ENCODE data around the gene CYRIA. TPM values are rescaled to one million over a fixed set of nuclear protein-coding genes. Genes with fewer than 3 reads are reported as not detected.

Gene CYRIA
- total RNA-seq, 3 donors from 2014 or later = 12.5 to 18.7 (median 17.7) TPM

DNA sequence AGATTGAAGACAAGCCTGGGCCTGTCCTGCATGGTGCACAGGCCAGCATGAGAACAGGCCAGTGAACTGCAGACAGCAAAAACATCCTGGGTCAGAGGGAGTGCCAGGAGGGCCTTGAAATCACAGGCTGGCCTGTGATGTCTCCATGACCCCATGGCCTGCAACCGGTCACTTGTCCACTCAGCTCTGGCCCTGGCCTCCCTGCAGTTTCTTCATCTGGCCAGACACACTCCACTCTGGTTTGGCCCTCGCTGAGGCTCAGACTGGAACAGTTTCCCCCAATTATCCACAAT, 12.6 kb downstream of the CYRIA start:
- peak overlapping the region; percentile 79 to 92 for H3K27ac ChIP-seq
- peaks cover 23 to 32% of the 10 kb centered on the region in 2 donors for H3K4me1 ChIP-seq
- intact Hi-C loops (cut with DNase I; ENCODE audit: low total_unique reads) = no loop called here
- H3K36me3 ChIP-seq = no peaks in the 10 kb centered on the region
- H3K4me3 ChIP-seq = peak overlapping the region in 1 of 3 donors; percentile 34
- TF ChIP-seq POLR2AphosphoS5 (IDR thresholded peaks at IDR 0.05) = no peak
- no peaks in the 10 kb centered on the region for H3K9me3 ChIP-seq
- no peak for DNase-seq (ENCODE audit: low spot score in 2 of 2)
- H3K27me3 ChIP-seq = no peaks in the 10 kb centered on the region

GRCh38 chr2:16652296-16653082, 13.1 kb downstream of the CYRIA start:
- Histone ChIP-seq H3K4me3 (peak overlapping the region in 2 of 3 donors; percentile 4 to 34), H3K4me1 (peaks cover 23 to 32% of the 10 kb centered on the region in 2 donors), H3K9me3 (no peaks in the 10 kb centered on the region), H3K27me3 (no peaks in the 10 kb centered on the region), H3K36me3 (no peaks in the 10 kb centered on the region), H3K27ac (peak overlapping the region; percentile 79 to 92)
- intact Hi-C loops (cut with DNase I; ENCODE audit: low total_unique reads) = no loop called here
- TF ChIP-seq POLR2A (IDR thresholded peaks at IDR 0.05) (no peak), POLR2AphosphoS5 (IDR thresholded peaks at IDR 0.05) (no peak)
- TF ChIP-seq, protein P1, sequence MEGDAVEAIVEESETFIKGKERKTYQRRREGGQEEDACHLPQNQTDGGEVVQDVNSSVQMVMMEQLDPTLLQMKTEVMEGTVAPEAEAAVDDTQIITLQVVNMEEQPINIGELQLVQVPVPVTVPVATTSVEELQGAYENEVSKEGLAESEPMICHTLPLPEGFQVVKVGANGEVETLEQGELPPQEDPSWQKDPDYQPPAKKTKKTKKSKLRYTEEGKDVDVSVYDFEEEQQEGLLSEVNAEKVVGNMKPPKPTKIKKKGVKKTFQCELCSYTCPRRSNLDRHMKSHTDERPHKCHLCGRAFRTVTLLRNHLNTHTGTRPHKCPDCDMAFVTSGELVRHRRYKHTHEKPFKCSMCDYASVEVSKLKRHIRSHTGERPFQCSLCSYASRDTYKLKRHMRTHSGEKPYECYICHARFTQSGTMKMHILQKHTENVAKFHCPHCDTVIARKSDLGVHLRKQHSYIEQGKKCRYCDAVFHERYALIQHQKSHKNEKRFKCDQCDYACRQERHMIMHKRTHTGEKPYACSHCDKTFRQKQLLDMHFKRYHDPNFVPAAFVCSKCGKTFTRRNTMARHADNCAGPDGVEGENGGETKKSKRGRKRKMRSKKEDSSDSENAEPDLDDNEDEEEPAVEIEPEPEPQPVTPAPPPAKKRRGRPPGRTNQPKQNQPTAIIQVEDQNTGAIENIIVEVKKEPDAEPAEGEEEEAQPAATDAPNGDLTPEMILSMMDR (IDR thresholded peaks at IDR 0.05) = no peak
- DNase-seq (ENCODE audit: low spot score in 2 of 2) = no peak

DNA sequence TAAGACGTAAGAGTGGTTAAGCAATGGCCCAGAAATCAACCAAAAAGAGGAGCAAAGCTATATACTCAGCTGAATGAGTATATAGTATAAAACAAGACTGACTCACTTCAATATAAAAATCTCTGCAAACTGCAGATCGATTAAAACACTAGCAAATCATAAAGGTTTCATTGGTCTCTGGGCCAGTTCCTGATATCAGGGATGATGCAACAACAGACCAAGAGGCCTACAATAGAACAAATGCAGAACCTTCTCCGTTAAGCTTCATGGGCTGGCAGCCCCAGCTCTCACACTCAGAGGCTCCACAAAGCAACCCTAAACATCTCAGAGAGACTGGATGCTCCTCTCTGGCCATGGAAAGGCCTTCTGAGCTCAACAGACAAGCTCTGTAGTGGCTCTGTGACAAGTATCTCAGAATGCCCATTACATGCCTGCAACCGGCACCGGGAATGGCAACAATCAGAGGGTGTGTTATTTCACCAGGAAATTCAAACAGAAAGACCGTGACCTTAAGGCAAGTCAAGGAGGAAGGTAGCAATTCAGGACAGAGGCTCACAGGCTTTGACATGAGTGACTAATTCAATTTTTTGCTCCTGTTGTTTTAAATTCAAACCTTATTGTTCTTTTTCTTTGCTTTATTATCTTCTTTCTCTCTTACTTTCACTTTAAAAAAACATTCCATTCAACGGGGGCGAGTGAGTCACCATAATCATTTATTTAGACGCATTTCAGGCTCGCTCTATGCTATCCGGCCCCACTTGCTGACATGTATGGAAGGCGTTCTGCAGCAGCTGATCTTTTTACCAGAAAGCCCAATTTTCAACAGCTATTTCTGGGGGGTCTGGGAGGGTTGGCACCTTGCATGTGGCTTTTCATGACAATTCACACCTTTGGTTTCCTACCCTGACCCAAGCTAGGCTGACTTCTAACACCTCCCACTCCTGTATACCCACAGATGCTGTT, 15.1 kb downstream of the CYRIA start:
- H3K4me1 ChIP-seq = peaks cover 23 to 32% of the 10 kb centered on the region in 2 donors
- no peaks in the 10 kb centered on the region for H3K27me3 ChIP-seq
- DNase-seq (ENCODE audit: low spot score in 2 of 2) = no peak
- H3K27ac ChIP-seq = peak overlapping the region; percentile 77 to 92
- TF ChIP-seq, protein P1 (IDR thresholded peaks at IDR 0.05) = no peak
- TF ChIP-seq POLR2AphosphoS5 (IDR thresholded peaks at IDR 0.05) (no peak), POLR2A (IDR thresholded peaks at IDR 0.05) (no peak)
- H3K4me3 ChIP-seq = peak overlapping the region; percentile 20 to 57 (median 20)
- H3K9me3 ChIP-seq = no peaks in the 10 kb centered on the region
- intact Hi-C loops (cut with DNase I; ENCODE audit: low total_unique reads) = no loop called here
- H3K36me3 ChIP-seq = no peaks in the 10 kb centered on the region

DNA sequence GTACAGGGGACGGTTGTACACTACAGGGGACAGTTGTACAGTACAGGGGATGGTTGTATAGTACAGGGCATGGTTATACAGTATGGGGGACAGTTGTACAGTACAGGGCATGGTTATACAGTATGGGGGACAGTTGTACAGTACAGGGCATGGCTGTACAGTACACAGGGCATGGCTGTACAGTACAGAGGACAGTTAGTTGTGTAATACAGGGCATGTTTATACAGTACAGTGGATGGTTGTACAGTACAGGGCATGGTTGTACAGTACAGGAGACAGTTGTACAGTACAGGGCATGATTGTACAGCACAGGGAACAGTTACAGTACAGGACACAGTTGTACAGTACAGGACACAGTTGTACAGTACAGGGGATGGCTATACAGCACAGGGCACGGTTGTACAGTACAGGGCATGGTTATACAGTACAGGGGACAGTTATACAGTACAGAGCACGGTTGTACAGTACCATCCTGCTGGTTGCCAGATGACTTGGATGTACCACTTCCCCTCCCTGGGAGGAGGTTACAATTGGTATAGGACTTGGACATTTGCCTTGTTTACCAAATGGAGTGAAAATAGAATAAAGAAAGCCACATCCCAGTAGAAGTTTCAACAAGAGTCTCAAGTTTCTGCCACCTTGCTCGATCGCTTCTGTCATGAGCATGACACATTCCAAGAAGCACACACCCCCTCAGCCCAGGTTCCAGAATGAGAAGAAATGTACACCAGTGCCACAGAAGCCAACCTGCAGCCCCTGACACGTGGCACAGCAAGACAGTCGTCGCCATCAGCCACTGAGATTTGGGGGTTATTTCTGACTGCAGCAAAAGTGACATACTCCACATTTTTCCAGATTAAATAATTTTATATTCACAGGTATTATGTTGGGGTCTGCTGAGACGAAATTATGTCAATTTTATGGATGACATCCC, 16.0 kb downstream of the CYRIA start:
- Histone ChIP-seq H3K27ac (peak overlapping the region; percentile 77 to 92), H3K27me3 (no peaks in the 10 kb centered on the region), H3K9me3 (no peaks in the 10 kb centered on the region), H3K36me3 (no peaks in the 10 kb centered on the region), H3K4me3 (peak overlapping the region in 1 of 3 donors; percentile 57), H3K4me1 (peaks cover 23 to 32% of the 10 kb centered on the region in 2 donors)
- intact Hi-C loops (cut with DNase I; ENCODE audit: low total_unique reads) = no loop called here
- TF ChIP-seq POLR2AphosphoS5 (IDR thresholded peaks at IDR 0.05) (no peak), POLR2A (IDR thresholded peaks at IDR 0.05) (no peak)
- TF ChIP-seq, protein P1 (IDR thresholded peaks at IDR 0.05) = no peak
- DNase-seq (ENCODE audit: low spot score in 2 of 2) = no peak

GRCh38 chr2:16647992-16648617, 17.5 kb downstream of the CYRIA start:
- no peaks in the 10 kb centered on the region for H3K27me3 ChIP-seq
- no peak overlapping the region for H3K27ac ChIP-seq
- H3K36me3 ChIP-seq = no peaks in the 10 kb centered on the region
- no peaks in the 10 kb centered on the region for H3K9me3 ChIP-seq
- DNase-seq (ENCODE audit: low spot score in 2 of 2) = no peak
- H3K4me1 ChIP-seq = peaks cover 23 to 26% of the 10 kb centered on the region in 2 donors
- TF ChIP-seq, protein P1 (IDR thresholded peaks at IDR 0.05) = no peak
- TF ChIP-seq POLR2AphosphoS5 (IDR thresholded peaks at IDR 0.05) (no peak), POLR2A (IDR thresholded peaks at IDR 0.05) (no peak)
- intact Hi-C loops (cut with DNase I; ENCODE audit: low total_unique reads) = no loop called here
- H3K4me3 ChIP-seq = no peak overlapping the region

All from breast epithelium (tissue), 4 donors.